HEK293 (cell line): ENCODE data around the gene STK36.

ENCODE experiments used
- GFI1B ChIP-seq: fragments of 450-650 bp; formaldehyde crosslinking; IDR thresholded peaks from 2 replicates; pipeline ENCODE4 v1.5.1; 2016; ENCODE audit warnings: missing biosample characterization, missing genetic modification characterization
- INSM2 ChIP-seq: fragments of 450-650 bp; formaldehyde crosslinking; IDR thresholded peaks from 2 replicates; pipeline ENCODE4 v1.5.1; 2016; ENCODE audit warnings: missing biosample characterization, missing genetic modification characterization
- PRDM10 ChIP-seq: fragments of 450-650 bp; formaldehyde crosslinking; IDR thresholded peaks from 2 replicates; pipeline ENCODE4 v1.5.1; 2016; ENCODE audit warnings: missing biosample characterization, missing genetic modification characterization
- RBAK ChIP-seq: fragments of 450-650 bp; formaldehyde crosslinking; IDR thresholded peaks from 2 replicates; pipeline ENCODE4 v1.5.1; 2016; ENCODE audit warnings: missing biosample characterization, missing genetic modification characterization
- SALL2 ChIP-seq: fragments of 450-650 bp; formaldehyde crosslinking; IDR thresholded peaks from 2 replicates; pipeline ENCODE4 v1.5.0; 2017; ENCODE audit warnings: missing biosample characterization, mild to moderate bottlenecking, missing genetic modification characterization, borderline replicate concordance
- SP7 ChIP-seq: fragments of 450-650 bp; formaldehyde crosslinking; IDR thresholded peaks from 2 replicates; pipeline ENCODE4 v1.5.1; 2016; ENCODE audit warnings: missing biosample characterization, missing genetic modification characterization
- ZBTB11 ChIP-seq: fragments of 450-650 bp; formaldehyde crosslinking; conservative IDR thresholded peaks from 2 replicates; pipeline ENCODE4 v1.5.1; 2016; ENCODE audit warnings: low read depth, missing biosample characterization, missing genetic modification characterization
- ZFP3 ChIP-seq: fragments of 450-650 bp; formaldehyde crosslinking; IDR thresholded peaks from 2 replicates; pipeline ENCODE4 v1.5.1; 2016; ENCODE audit warnings: low read depth, missing biosample characterization, missing genetic modification characterization
- ZNF175 ChIP-seq: fragments of 450-650 bp; formaldehyde crosslinking; IDR thresholded peaks from 2 replicates; pipeline ENCODE4 v1.5.1; 2016; ENCODE audit warnings: missing biosample characterization, missing genetic modification characterization
- ZNF19 ChIP-seq: fragments of 450-650 bp; formaldehyde crosslinking; IDR thresholded peaks from 2 replicates; pipeline ENCODE4; 2016; ENCODE audit warnings: missing biosample characterization, missing genetic modification characterization, low read depth
- ZNF202 ChIP-seq: fragments of 450-650 bp; formaldehyde crosslinking; IDR thresholded peaks from 2 replicates; pipeline ENCODE4 v1.5.1; 2016; ENCODE audit warnings: missing biosample characterization, missing genetic modification characterization, borderline replicate concordance
- ZNF214 ChIP-seq: fragments of 450-650 bp; formaldehyde crosslinking; IDR thresholded peaks from 2 replicates; pipeline ENCODE4 v1.5.1; 2017; ENCODE audit warnings: missing biosample characterization, mild to moderate bottlenecking, missing genetic modification characterization, borderline replicate concordance
- ZNF292 ChIP-seq: fragments of 450-650 bp; formaldehyde crosslinking; IDR thresholded peaks from 2 replicates; pipeline ENCODE4 v1.5.1; 2016; ENCODE audit warnings: low read depth, missing biosample characterization, missing genetic modification characterization, borderline replicate concordance
- ZNF366 ChIP-seq: fragments of 450-650 bp; formaldehyde crosslinking; conservative IDR thresholded peaks from 2 replicates; pipeline ENCODE4 v1.5.1; 2016; ENCODE audit warnings: missing biosample characterization, missing genetic modification characterization
- ZNF473 ChIP-seq: fragments of 450-650 bp; formaldehyde crosslinking; IDR thresholded peaks from 2 replicates; pipeline ENCODE4 v1.5.1; 2017; ENCODE audit warnings: missing biosample characterization, missing genetic modification characterization
- ZNF488 ChIP-seq: fragments of 450-650 bp; formaldehyde crosslinking; IDR thresholded peaks from 2 replicates; pipeline ENCODE4 v1.5.1; 2016; ENCODE audit warnings: missing biosample characterization, missing genetic modification characterization
- ZNF555 ChIP-seq: fragments of 450-650 bp; formaldehyde crosslinking; conservative IDR thresholded peaks from 2 replicates; pipeline ENCODE4 v1.5.1; 2017; ENCODE audit warnings: missing biosample characterization, mild to moderate bottlenecking, missing genetic modification characterization, inconsistent platforms
- ZNF561 ChIP-seq: fragments of 450-650 bp; IDR thresholded peaks from 2 replicates; pipeline ENCODE4 v1.5.1; 2018; ENCODE audit warnings: missing biosample characterization, missing genetic modification characterization, borderline replicate concordance
- ZNF571 ChIP-seq: fragments of 450-650 bp; formaldehyde crosslinking; IDR thresholded peaks from 2 replicates; pipeline ENCODE4 v1.5.0; 2017; ENCODE audit warnings: missing biosample characterization, missing genetic modification characterization
- ZNF610 ChIP-seq: fragments of 450-650 bp; formaldehyde crosslinking; IDR thresholded peaks from 2 replicates; pipeline ENCODE4 v1.5.1; 2016; ENCODE audit warnings: missing biosample characterization, missing genetic modification characterization, borderline replicate concordance
- ZNF664 ChIP-seq: fragments of 450-650 bp; formaldehyde crosslinking; IDR thresholded peaks from 2 replicates; pipeline ENCODE4 v1.5.1; 2016; ENCODE audit warnings: missing biosample characterization, missing genetic modification characterization
- ZNF677 ChIP-seq: fragments of 450-650 bp; IDR thresholded peaks from 2 replicates; pipeline ENCODE4 v1.5.0; 2018; ENCODE audit warnings: missing biosample characterization, mild to moderate bottlenecking, missing genetic modification characterization, moderate library complexity
- ZNF785 ChIP-seq: fragments of 450-650 bp; formaldehyde crosslinking; IDR thresholded peaks from 2 replicates; pipeline ENCODE4 v1.5.1; 2016; ENCODE audit warnings: missing biosample characterization, missing genetic modification characterization
- ZSCAN18 ChIP-seq: fragments of 450-650 bp; formaldehyde crosslinking; IDR thresholded peaks from 2 replicates; pipeline ENCODE4 v1.5.1; 2016; ENCODE audit warnings: missing biosample characterization, missing genetic modification characterization

Gene STK36

GRCh38 chr2:218717262-218717661 lies 45.4 kb downstream of the STK36 start (continued):
- no peak for TF ChIP-seq ZSCAN18 (tag by site-specific recombination)
- peak; percentile 84 for TF ChIP-seq SP7 (tag by site-specific recombination)
- no peak for TF ChIP-seq ZBTB11 (tag by site-specific recombination)
- no peak for TF ChIP-seq SALL2 (tag by site-specific recombination)
- no peak for TF ChIP-seq ZNF785 (tag by site-specific recombination)
- TF ChIP-seq ZNF292, result no peak
- TF ChIP-seq INSM2 (tag by site-specific recombination), result no peak
- TF ChIP-seq ZNF473 (tag by site-specific recombination), result no peak
- peak; percentile 66 for TF ChIP-seq ZNF366 (tag by site-specific recombination)
- TF ChIP-seq ZNF214 (tag by site-specific recombination), result no peak
- no peak for TF ChIP-seq ZNF561 (tag by site-specific recombination)
- no peak for TF ChIP-seq ZNF610
- TF ChIP-seq ZNF677 (tag by site-specific recombination), result no peak
- no peak for TF ChIP-seq RBAK (tag by site-specific recombination)
- no peak for TF ChIP-seq ZNF202
- no peak for TF ChIP-seq PRDM10 (tag by site-specific recombination)
- no peak for TF ChIP-seq ZFP3 (tag by site-specific recombination)
- TF ChIP-seq ZNF555, result no peak
- no peak for TF ChIP-seq ZNF664 (tag by site-specific recombination)
- TF ChIP-seq ZNF175, result no peak
- TF ChIP-seq ZNF571 (tag by site-specific recombination), result no peak
- no peak for TF ChIP-seq GFI1B
- TF ChIP-seq ZNF19 (tag by site-specific recombination), result no peak
- no peak for TF ChIP-seq ZNF488 (tag by site-specific recombination)
